K562 treated with DMSO at 1 percent for 48 hours (cell line): ENCODE results near the gene TEAD3. TPM values are rescaled to one million over a fixed set of nuclear protein-coding genes. Genes with fewer than 3 reads are reported as not detected.

Experiments used
- total RNA-seq: library from RNA; unstranded; fragments of 300-600 nt; gene quantifications from 2 replicates; pipeline ENCODE4 v1.2.3, GENCODE V29; 2022; ENCODE audit warnings: low replicate concordance; ENCODE audit errors: extremely low read depth

TEAD3 gene
- total RNA-seq: not detected in 2 replicates

GRCh38 chr6:35496841-35497570, at the start of gene TEAD3:
TSS of gene TEAD3 (minus strand) at chr6:35497079.

GRCh38 chr6:35512740-35513139, 15.9 kb upstream of the TEAD3 start, which contains the start of gene TULP1:
TSS of gene TULP1 (minus strand) at chr6:35512896. CDS start at chr6:35512858, 38 bp downstream.

GRCh38 chr6:35468181-35468979, 28.5 kb downstream of the TEAD3 start, which contains the start of gene RPL10A:
TSS of gene RPL10A (plus strand) at chr6:35468401. CDS start at chr6:35468435, 34 bp downstream.

GRCh38 chr6:35452183-35453090, 44.4 kb downstream of the TEAD3 start, which contains the start of gene FANCE:
TSS of gene FANCE (plus strand) at chr6:35452338. CDS start at chr6:35452546, 208 bp downstream.

Other genes with a start within 250 kb of the TEAD3 start
- not detected in 2 replicates for gene ZNF76, start 237.3 kb downstream of the TEAD3 start, total RNA-seq
- not detected in 2 replicates for gene DEF6, start 199.3 kb downstream of the TEAD3 start, total RNA-seq
- gene PPARD, start 154.5 kb downstream of the TEAD3 start, total RNA-seq: not detected in 2 replicates
- not detected in 2 replicates for gene FANCE, start 44.7 kb downstream of the TEAD3 start, total RNA-seq
- 2,732 TPM in 1 of 2 replicates, not detected in the other for gene RPL10A, start 28.7 kb downstream of the TEAD3 start, total RNA-seq
- gene TULP1, start 15.8 kb upstream of the TEAD3 start, total RNA-seq: not detected in 2 replicates
- not detected in 2 replicates for gene FKBP5, start 191.8 kb upstream of the TEAD3 start, total RNA-seq
- not detected in 2 replicates for gene ARMC12, start 240.0 kb upstream of the TEAD3 start, total RNA-seq